A549 (cell line): ENCODE results near the gene CEP290. TPM values are rescaled to one million over a fixed set of nuclear protein-coding genes. Genes with fewer than 3 reads are reported as not detected.

Source experiments
- ATAC-seq, 2 experiments: fragments of 200-7000 bp in 1 of 2; fragments of >200 bp in 1 of 2; cut with Nextera tagmentation in 1 of 2; cut with Tn5 transposase in 1 of 2; 3 replicates each; pipeline versions ENCODE4 v1.8.0 to v1.9.1; 2018 to 2020; ENCODE audit warnings: mild to moderate bottlenecking in 1 of 2, moderate library complexity in 1 of 2
- CTCF ChIA-PET: fragments of 300-600 bp; sonication (Branson Sonifier 250); formaldehyde crosslinking; extraction: SDS; loops from one replicate; lab custom pipeline; 2021; ENCODE audit warnings: antibody characterized with exemption, inconsistent platforms; lab: Yijun Ruan, JAX
- POLR2A ChIA-PET: fragments of 350-600 bp; formaldehyde crosslinking; extraction: SDS; loops from one replicate; lab custom pipeline; 2021; ENCODE audit warnings: antibody characterized with exemption, inconsistent platforms; lab: Yijun Ruan, JAX
- DNase-seq, 2 experiments: peaks; one replicate each; pipeline versions ENCODE4 v3.0.0 to v3.0.0-alpha.2; 2011 to 2016; ENCODE audit warnings: low read depth in 1 of 2, low spot score in 1 of 2
- FAIRE-seq: peaks from 2 replicates; lab custom pipeline; 2011; peaks lifted over from hg19 to GRCh38; lab: Jason Lieb, UNC
- H3K27ac ChIP-seq, 2 experiments: fragments of >200 bp; sonication (Bioruptor Twin); formaldehyde crosslinking; 3 replicates each; pipeline ENCODE4 v1.5.1; 2016 to 2017
- H3K4me1 ChIP-seq: fragments of >200 bp; sonication (Bioruptor Twin); formaldehyde crosslinking; 3 replicates; pipeline ENCODE4 v1.6.1; 2016
- H3K4me2 ChIP-seq: fragments of >200 bp; sonication (Bioruptor Twin); formaldehyde crosslinking; 3 replicates; pipeline ENCODE4 v1.6.1; 2016
- H3K4me3 ChIP-seq: fragments of >200 bp; sonication (Bioruptor Twin); formaldehyde crosslinking; 3 replicates; pipeline ENCODE4 v1.5.1; 2016
- H3K9me3 ChIP-seq: fragments of >200 bp; sonication (Bioruptor Twin); formaldehyde crosslinking; 3 replicates; pipeline ENCODE4 v1.6.1; 2016
- ATOH8 ChIP-seq: fragments of 250-450 bp; sonication (Bioruptor Pico); IDR thresholded peaks from 2 replicates; pipeline ENCODE4 v1.5.0; 2020; ENCODE audit warnings: low read depth, mild to moderate bottlenecking, moderate library complexity
- CBX2 ChIP-seq: fragments of 200-600 bp; sonication (generic); IDR thresholded peaks from 2 replicates; pipeline ENCODE4 v1.6.1; 2016; ENCODE audit warnings: low read depth, mild to moderate bottlenecking, borderline replicate concordance
- CHD2 ChIP-seq: fragments of 150-350 bp; IDR thresholded peaks from 2 replicates; pipeline ENCODE4 v1.6.1; 2014; ENCODE audit warnings: low read length; ENCODE audit not compliant: partially characterized antibody
- CTCF ChIP-seq: fragments of >200 bp; sonication (Bioruptor Twin); formaldehyde crosslinking; IDR thresholded peaks from 3 replicates; pipeline ENCODE4 v1.5.1; 2016
- E2F6 ChIP-seq: IDR thresholded peaks from 2 replicates; pipeline ENCODE4 v1.6.1; 2012; ENCODE audit warnings: low read depth, borderline replicate concordance
- EHMT2 ChIP-seq: fragments of 200-600 bp; sonication (generic); IDR thresholded peaks from 2 replicates; pipeline ENCODE4 v1.6.1; 2016; ENCODE audit warnings: antibody characterized with exemption, low read depth, mild to moderate bottlenecking, moderate library complexity
- ELK1 ChIP-seq: fragments of 150-350 bp; IDR thresholded peaks from 2 replicates; pipeline ENCODE4 v1.6.1; 2014; ENCODE audit warnings: low read depth, mild to moderate bottlenecking, low read length
- EP300 ChIP-seq, 2 experiments: fragments of >200 bp; sonication (Bioruptor Twin); formaldehyde crosslinking; IDR thresholded peaks; 2 replicates in 1 of 2; 3 replicates in 1 of 2; pipeline ENCODE4 v1.6.1; 2016 to 2017
- FOSL2 ChIP-seq, 2 experiments: fragments of 450-650 bp in 1 of 2; fragments of >200 bp in 1 of 2; sonication (Bioruptor Twin) in 1 of 2; formaldehyde crosslinking; IDR thresholded peaks; 2 replicates each; pipeline versions ENCODE4 v1.5.0 to v1.6.1; 2016 to 2020; ENCODE audit warnings: mild to moderate bottlenecking in 1 of 2, moderate library complexity in 1 of 2
- FOXS1 ChIP-seq: fragments of 250-450 bp; sonication (Bioruptor Pico); IDR thresholded peaks from 2 replicates; pipeline ENCODE4 v1.5.0; 2020; ENCODE audit warnings: mild to moderate bottlenecking, moderate library complexity
- GATA3 ChIP-seq: IDR thresholded peaks from 2 replicates; pipeline ENCODE4 v1.6.1; 2012; ENCODE audit warnings: borderline replicate concordance
- HES2 ChIP-seq: fragments of >200 bp; sonication (Bioruptor Twin); formaldehyde crosslinking; IDR thresholded peaks from 2 replicates; pipeline ENCODE4 v1.6.1; 2016
- HEYL ChIP-seq: fragments of 250-450 bp; sonication (Bioruptor Pico); IDR thresholded peaks from 2 replicates; pipeline ENCODE4 v1.8.0; 2021; ENCODE audit warnings: mild to moderate bottlenecking, moderate library complexity
- HOXA7 ChIP-seq: fragments of 250-450 bp; sonication (Bioruptor Pico); IDR thresholded peaks from 2 replicates; pipeline ENCODE4 v1.5.0; 2020; ENCODE audit warnings: mild to moderate bottlenecking, moderate library complexity
- HOXB13 ChIP-seq: fragments of 250-450 bp; sonication (Bioruptor Pico); IDR thresholded peaks from 2 replicates; pipeline ENCODE4 v1.5.0; 2020; ENCODE audit warnings: low read depth, mild to moderate bottlenecking, moderate library complexity
- JUN ChIP-seq, 2 experiments: fragments of >200 bp; sonication (Bioruptor Twin); formaldehyde crosslinking; IDR thresholded peaks; 2 replicates in 1 of 2; 3 replicates in 1 of 2; pipeline ENCODE4 v1.6.1; 2016 to 2017
- JUNB ChIP-seq: fragments of >200 bp; sonication (Bioruptor Twin); formaldehyde crosslinking; IDR thresholded peaks from 2 replicates; pipeline ENCODE4 v1.6.1; 2016
- KDM5A ChIP-seq: fragments of 200-600 bp; sonication (generic); IDR thresholded peaks from 2 replicates; pipeline ENCODE4 v1.6.1; 2016; ENCODE audit warnings: antibody characterized with exemption, mild to moderate bottlenecking
- MAFK ChIP-seq: fragments of 450-650 bp; IDR thresholded peaks from 2 replicates; pipeline ENCODE4 v1.6.1; 2014; ENCODE audit not compliant: partially characterized antibody
- NR3C1 ChIP-seq: fragments of >200 bp; sonication (Bioruptor Twin); formaldehyde crosslinking; IDR thresholded peaks from 3 replicates; pipeline ENCODE4 v1.6.1; 2017
- PBX3 ChIP-seq: IDR thresholded peaks from 2 replicates; pipeline ENCODE4 v1.6.1; 2012
- POLR2AphosphoS2 ChIP-seq: conservative IDR thresholded peaks from 2 replicates; pipeline ENCODE4 v1.6.1; 2012; ENCODE audit warnings: low read length, improper control_type of control experiment, inconsistent platforms
- RAD21 ChIP-seq, 2 experiments: fragments of >200 bp in 1 of 2; sonication (Bioruptor Twin) in 1 of 2; formaldehyde crosslinking in 1 of 2; IDR thresholded peaks in 1 of 2; conservative IDR thresholded peaks in 1 of 2; 2 replicates in 1 of 2; 3 replicates in 1 of 2; pipeline ENCODE4 v1.6.1; 2012 to 2018; ENCODE audit warnings: inconsistent platforms in 1 of 2
- RARB ChIP-seq: fragments of 250-450 bp; sonication (Bioruptor Pico); IDR thresholded peaks from 2 replicates; pipeline ENCODE4 v1.8.0; 2021; ENCODE audit warnings: mild to moderate bottlenecking, moderate library complexity
- RFX5 ChIP-seq: fragments of 450-650 bp; IDR thresholded peaks from 2 replicates; pipeline ENCODE4 v1.7.1; 2014; ENCODE audit warnings: antibody characterized with exemption, mild to moderate bottlenecking, moderate library complexity
- ZC3H11A ChIP-seq: fragments of 450-650 bp; IDR thresholded peaks from 2 replicates; pipeline ENCODE4 v1.6.1; 2014; ENCODE audit warnings: antibody characterized with exemption, mild to moderate bottlenecking
- WGBS: methylation state at CpG from one replicate; pipeline ENCODE4 v1.1.6; 2017; ENCODE audit errors: missing lambda C conversion rate; 5-methylcytosine and 5-hydroxymethylcytosine counted together
- polyA plus RNA-seq, 4 experiments: library from polyadenylated mRNA; depleted of rRNA in 3 of 4; stranded (reverse); fragments of >200 nt; fragmentation: RNase III in 1 of 4; extraction: RNeasy Plus Mini Kit Qiagen cat#74134 plus additional on column Dnase treatment in 1 of 4; gene quantifications; 2 replicates in 3 of 4; 3 replicates in 1 of 4; pipeline ENCODE4 v1.2.3, GENCODE V29; 2011 to 2017

Gene CEP290
- polyA plus RNA-seq, 2 of the 4 experiments (the other 2 are of a cell fraction), result 6.7 to 23.1 TPM

- no peak overlapping the region for H3K4me2 ChIP-seq
- H3K9me3 ChIP-seq, result no peaks in the 10 kb centered on the region
- no peak for DNase-seq
- POLR2A ChIA-PET, result no interaction called here
- TF ChIP-seq JUN (IDR thresholded peaks at IDR 0.05), result no peak
- TF ChIP-seq, all 56 proteins: peak for 0
- CTCF ChIA-PET, result no interaction called here
- FAIRE-seq (no peak), ATAC-seq (no peak)
- Histone ChIP-seq H3K4me1 (no peaks in the 10 kb centered on the region), H3K27ac (no peak overlapping the region), H3K4me3 (no peak overlapping the region)
- 92% methylated on average over 2 of the region's 2 CpGs for WGBS
Measured at GRCh38 chr12:88108021-88108420, 33.9 kb downstream of the CEP290 start.

- FAIRE-seq (no peak), DNase-seq (no peak), ATAC-seq (no peak)
- POLR2A ChIA-PET, result no interaction called here
- Histone ChIP-seq H3K9me3 (no peaks in the 10 kb centered on the region), H3K4me2 (no peak overlapping the region), H3K27ac (no peak overlapping the region), H3K4me1 (no peaks in the 10 kb centered on the region), H3K4me3 (no peak overlapping the region)
- CTCF ChIA-PET, result no interaction called here
- TF ChIP-seq MAFK (peak; percentile 50), GATA3 (no peak), CTCF (no peak), POLR2AphosphoS2 (no peak), HOXA7 (CRISPR knock-in tag) (no peak), HOXB13 (no peak), ATOH8 (CRISPR knock-in tag) (no peak)
- 95% methylated on average over 4 of the region's 4 CpGs for WGBS
Measured at GRCh38 chr12:88093573-88093972, 48.3 kb downstream of the CEP290 start.

- no peak overlapping the region for H3K4me2 ChIP-seq
- no peaks in the 10 kb centered on the region for H3K4me1 ChIP-seq
- no peak overlapping the region for H3K27ac ChIP-seq
- no peak for TF ChIP-seq RFX5
- no peak for TF ChIP-seq CBX2
- TF ChIP-seq EP300 (IDR thresholded peaks at IDR 0.05), result no peak
- no peak for TF ChIP-seq PBX3
- TF ChIP-seq E2F6, result no peak
- TF ChIP-seq FOSL2 (IDR thresholded peaks at IDR 0.05), result no peak
- TF ChIP-seq FOSL2 (CRISPR knock-in tag; IDR thresholded peaks at IDR 0.05), result no peak
- no peak for TF ChIP-seq NR3C1
- no peak for TF ChIP-seq RAD21 (conservative IDR thresholded peaks at IDR 0.05 in 1 of 2, IDR thresholded peaks at IDR 0.05 in 1 of 2)
- TF ChIP-seq FOXS1 (CRISPR knock-in tag), result no peak
- TF ChIP-seq HEYL (CRISPR knock-in tag), result no peak
- no peak for TF ChIP-seq CHD2
- TF ChIP-seq RARB (CRISPR knock-in tag), result no peak
- TF ChIP-seq EHMT2, result no peak
- no peak for TF ChIP-seq ZC3H11A
- no peak for TF ChIP-seq HES2
- TF ChIP-seq KDM5A, result no peak
- TF ChIP-seq ELK1, result no peak
- TF ChIP-seq JUNB, result no peak
- H3K4me3 ChIP-seq, result no peak overlapping the region
- ChIA-PET CTCF (no interaction called here), POLR2A (no interaction called here)
- ATAC-seq (no peak), FAIRE-seq (no peak), DNase-seq (no peak)
- no peaks in the 10 kb centered on the region for H3K9me3 ChIP-seq
Measured at GRCh38 chr12:88092771-88093170, 49.1 kb downstream of the CEP290 start.
